ENCODE results near the gene CSH1. TPM values are rescaled to one million over a fixed set of nuclear protein-coding genes. Genes with fewer than 3 reads are reported as not detected.
A peak's percentile ranks its signal among the peaks of the same experiment; 100 is the strongest.

CSH1 gene
- total RNA-seq, 1 donor from 2014 or later: 8.9 TPM

GRCh38 chr17:63939401-63939800 lies 43.0 kb upstream of the CSH1 start:
- no peaks in the 10 kb centered on the region for H3K36me3 ChIP-seq (ENCODE audit: insufficient read depth, low read length)
- Mint-ChIP-seq H3K4me1 (ENCODE audit: low read depth, unreplicated experiment) (no peaks in the 10 kb centered on the region), H3K36me3 (ENCODE audit: low read depth, unreplicated experiment) (no peaks in the 10 kb centered on the region), H3K27ac (ENCODE audit: unreplicated experiment) (peak overlapping the region; percentile 61), H3K27me3 (ENCODE audit: low read depth, unreplicated experiment) (peaks cover 23% of the 10 kb centered on the region), H3K9me3 (ENCODE audit: unreplicated experiment) (peaks cover 3% of the 10 kb centered on the region), H3K4me3 (ENCODE audit: unreplicated experiment) (no peak overlapping the region)
- FAIRE-seq: no peak
- no peaks in the 10 kb centered on the region for H3K4me1 ChIP-seq (ENCODE audit: insufficient read depth, low read length)
- H3K9ac ChIP-seq (ENCODE audit: low read length): no peak overlapping the region
- H3K9me3 ChIP-seq (ENCODE audit: insufficient read depth, low read depth, low read length): no peaks in the 10 kb centered on the region
- H3K4me3 ChIP-seq (ENCODE audit: insufficient read depth, low read depth, low read length): no peak overlapping the region
- H4K20me1 ChIP-seq (ENCODE audit: insufficient read depth, low read length): no peaks in the 10 kb centered on the region
- H3K27me3 ChIP-seq (ENCODE audit: insufficient read depth, low read length): peaks cover 5% of the 10 kb centered on the region
- no peaks in the 10 kb centered on the region for H3K79me2 ChIP-seq (ENCODE audit: insufficient read depth, low read length)
- DNase-seq (ENCODE audit: low read depth): no peak
- H3K4me2 ChIP-seq (ENCODE audit: low read length): no peak overlapping the region
- no peak overlapping the region for H2AFZ ChIP-seq (ENCODE audit: low read depth, low read length)
- no peak overlapping the region for H3K27ac ChIP-seq (ENCODE audit: low read depth, low read length)
- TF ChIP-seq, protein P1, sequence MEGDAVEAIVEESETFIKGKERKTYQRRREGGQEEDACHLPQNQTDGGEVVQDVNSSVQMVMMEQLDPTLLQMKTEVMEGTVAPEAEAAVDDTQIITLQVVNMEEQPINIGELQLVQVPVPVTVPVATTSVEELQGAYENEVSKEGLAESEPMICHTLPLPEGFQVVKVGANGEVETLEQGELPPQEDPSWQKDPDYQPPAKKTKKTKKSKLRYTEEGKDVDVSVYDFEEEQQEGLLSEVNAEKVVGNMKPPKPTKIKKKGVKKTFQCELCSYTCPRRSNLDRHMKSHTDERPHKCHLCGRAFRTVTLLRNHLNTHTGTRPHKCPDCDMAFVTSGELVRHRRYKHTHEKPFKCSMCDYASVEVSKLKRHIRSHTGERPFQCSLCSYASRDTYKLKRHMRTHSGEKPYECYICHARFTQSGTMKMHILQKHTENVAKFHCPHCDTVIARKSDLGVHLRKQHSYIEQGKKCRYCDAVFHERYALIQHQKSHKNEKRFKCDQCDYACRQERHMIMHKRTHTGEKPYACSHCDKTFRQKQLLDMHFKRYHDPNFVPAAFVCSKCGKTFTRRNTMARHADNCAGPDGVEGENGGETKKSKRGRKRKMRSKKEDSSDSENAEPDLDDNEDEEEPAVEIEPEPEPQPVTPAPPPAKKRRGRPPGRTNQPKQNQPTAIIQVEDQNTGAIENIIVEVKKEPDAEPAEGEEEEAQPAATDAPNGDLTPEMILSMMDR (IDR thresholded peaks at IDR 0.05; ENCODE audit: insufficient read depth, low read depth, low read length): no peak
- no peak for TF ChIP-seq EZH2 (IDR thresholded peaks at IDR 0.05; ENCODE audit: insufficient read depth, low read length)

GRCh38 chr17:63937920-63938319 lies 41.5 kb upstream of the CSH1 start:
- H3K4me2 ChIP-seq (ENCODE audit: low read length): no peak overlapping the region
- H2AFZ ChIP-seq (ENCODE audit: low read depth, low read length): no peak overlapping the region
- H3K36me3 ChIP-seq (ENCODE audit: insufficient read depth, low read length): no peaks in the 10 kb centered on the region
- FAIRE-seq: no peak
- no peak overlapping the region for H3K9ac ChIP-seq (ENCODE audit: low read length)
- no peak overlapping the region for H3K4me3 ChIP-seq (ENCODE audit: insufficient read depth, low read depth, low read length)
- Mint-ChIP-seq H3K27ac (ENCODE audit: unreplicated experiment) (no peak overlapping the region), H3K4me3 (ENCODE audit: unreplicated experiment) (no peak overlapping the region), H3K36me3 (ENCODE audit: low read depth, unreplicated experiment) (no peaks in the 10 kb centered on the region), H3K9me3 (ENCODE audit: unreplicated experiment) (peaks cover 2% of the 10 kb centered on the region), H3K4me1 (ENCODE audit: low read depth, unreplicated experiment) (no peaks in the 10 kb centered on the region), H3K27me3 (ENCODE audit: low read depth, unreplicated experiment) (peaks cover 29% of the 10 kb centered on the region)
- no peaks in the 10 kb centered on the region for H3K9me3 ChIP-seq (ENCODE audit: insufficient read depth, low read depth, low read length)
- DNase-seq (ENCODE audit: low read depth): no peak
- no peaks in the 10 kb centered on the region for H4K20me1 ChIP-seq (ENCODE audit: insufficient read depth, low read length)
- no peaks in the 10 kb centered on the region for H3K4me1 ChIP-seq (ENCODE audit: insufficient read depth, low read length)
- peaks cover 5% of the 10 kb centered on the region for H3K27me3 ChIP-seq (ENCODE audit: insufficient read depth, low read length)
- TF ChIP-seq, protein P1 (IDR thresholded peaks at IDR 0.05; ENCODE audit: insufficient read depth, low read depth, low read length): no peak
- TF ChIP-seq EZH2 (IDR thresholded peaks at IDR 0.05; ENCODE audit: insufficient read depth, low read length): no peak
- H3K79me2 ChIP-seq (ENCODE audit: insufficient read depth, low read length): no peaks in the 10 kb centered on the region
- H3K27ac ChIP-seq (ENCODE audit: low read depth, low read length): no peak overlapping the region

GRCh38 chr17:63937319-63937718 lies 40.9 kb upstream of the CSH1 start:
- H4K20me1 ChIP-seq (ENCODE audit: insufficient read depth, low read length): no peaks in the 10 kb centered on the region
- no peak overlapping the region for H3K4me2 ChIP-seq (ENCODE audit: low read length)
- no peak overlapping the region for H3K27ac ChIP-seq (ENCODE audit: low read depth, low read length)
- H3K27me3 Mint-ChIP-seq (ENCODE audit: low read depth, unreplicated experiment): peaks cover 25% of the 10 kb centered on the region
- H3K4me3 ChIP-seq (ENCODE audit: insufficient read depth, low read depth, low read length): no peak overlapping the region
- H2AFZ ChIP-seq (ENCODE audit: low read depth, low read length): no peak overlapping the region
- DNase-seq (ENCODE audit: low read depth) (no peak), FAIRE-seq (no peak)
- peaks cover 5% of the 10 kb centered on the region for H3K27me3 ChIP-seq (ENCODE audit: insufficient read depth, low read length)
- TF ChIP-seq EZH2 (IDR thresholded peaks at IDR 0.05; ENCODE audit: insufficient read depth, low read length): no peak
- no peaks in the 10 kb centered on the region for H3K36me3 ChIP-seq (ENCODE audit: insufficient read depth, low read length)
- H3K27ac Mint-ChIP-seq (ENCODE audit: unreplicated experiment): no peak overlapping the region
- H3K9me3 Mint-ChIP-seq (ENCODE audit: unreplicated experiment): peaks cover 2% of the 10 kb centered on the region
- no peaks in the 10 kb centered on the region for H3K4me1 ChIP-seq (ENCODE audit: insufficient read depth, low read length)
- no peak overlapping the region for H3K4me3 Mint-ChIP-seq (ENCODE audit: unreplicated experiment)
- no peaks in the 10 kb centered on the region for H3K9me3 ChIP-seq (ENCODE audit: insufficient read depth, low read depth, low read length)
- no peaks in the 10 kb centered on the region for H3K79me2 ChIP-seq (ENCODE audit: insufficient read depth, low read length)
- H3K4me1 Mint-ChIP-seq (ENCODE audit: low read depth, unreplicated experiment): no peaks in the 10 kb centered on the region
- H3K36me3 Mint-ChIP-seq (ENCODE audit: low read depth, unreplicated experiment): no peaks in the 10 kb centered on the region
- no peak overlapping the region for H3K9ac ChIP-seq (ENCODE audit: low read length)

Measured in astrocyte (in vitro differentiated cells and primary cell).